Activated gamma-delta T cell treated with Interleukin-2 at 50 U/mL for 16 hours (primary cell): Measurements from ENCODE around the gene ANKS1B.
"Not testable (repeated sequence)": the region's sequence is repeated elsewhere in the genome, so short reads cannot be mapped to it uniquely, and the experiment has no call there.

Source experiments
- DNase-seq: peaks from one replicate; pipeline ENCODE4 v3.0.0-alpha.2; 2020

ANKS1B gene

GRCh38 chr12:99984271-99985128, at the start of gene ANKS1B:
Gene ANKS1B (minus strand): TSS chr12:99984936. CDS start chr12:99984237, 699 bp downstream.
- no peak for DNase-seq

- no peak for DNase-seq
Observed at GRCh38 chr12:100031836-100032235, 47.1 kb upstream of the ANKS1B start.

DNA sequence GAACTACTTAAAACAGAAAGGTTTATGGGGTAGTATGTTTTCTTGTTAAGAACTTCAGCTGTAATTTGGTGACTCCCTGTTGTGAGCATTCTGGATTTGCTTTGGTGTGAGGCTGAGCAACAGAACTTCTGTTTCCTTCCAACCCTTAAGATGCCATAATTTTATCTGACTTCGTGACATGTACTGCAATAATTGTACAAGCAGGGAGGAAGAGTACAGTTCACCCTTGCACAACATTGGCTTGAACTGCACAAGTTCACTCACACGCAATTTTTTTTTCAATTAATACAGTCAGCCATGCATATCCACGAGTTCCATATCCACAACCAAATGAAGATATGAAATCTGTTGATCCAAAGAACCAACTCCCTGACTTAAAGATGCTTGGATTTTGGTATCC, 42.9 kb upstream of the ANKS1B start:
- DNase-seq: no peak

DNA sequence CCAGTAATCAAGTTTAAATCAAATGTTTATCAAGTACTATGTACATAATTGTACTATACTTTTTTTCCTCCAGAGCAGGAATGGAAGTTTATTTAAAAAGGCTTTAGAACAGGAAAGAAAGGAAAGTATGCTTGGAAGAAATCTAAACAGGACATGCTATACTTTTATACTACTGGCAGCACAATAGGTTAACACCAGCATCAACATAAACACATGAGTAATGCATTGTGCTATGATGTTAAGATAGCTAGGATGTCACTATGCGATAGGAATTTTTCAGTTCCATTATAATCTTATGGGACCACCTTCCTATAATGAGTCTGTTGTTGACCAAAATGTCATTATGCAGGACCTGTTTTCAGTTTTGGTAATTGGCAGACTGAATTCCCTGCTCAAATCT, 41.5 kb upstream of the ANKS1B start:
- DNase-seq: no peak

GRCh38 chr12:100024974-100025555, 40.3 kb upstream of the ANKS1B start:
- no peak for DNase-seq

DNA sequence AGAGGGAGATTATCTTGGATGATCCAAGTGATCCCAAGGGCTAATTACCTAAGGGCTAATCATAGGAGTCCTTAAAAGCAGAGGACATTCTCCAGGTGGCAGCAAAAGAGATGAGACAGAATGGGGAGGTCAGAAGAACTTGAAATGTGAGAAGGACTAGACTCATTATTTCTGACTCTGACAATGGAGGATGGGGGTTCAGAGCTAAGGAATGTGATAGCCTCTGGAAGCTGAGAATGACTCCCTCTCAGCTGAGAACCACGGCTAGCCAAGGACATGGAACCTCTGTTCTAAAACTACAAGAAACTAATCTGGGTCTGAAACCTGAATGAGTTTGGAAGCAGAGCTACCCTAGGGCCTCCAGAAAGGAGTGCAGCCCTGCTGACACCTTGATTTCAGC, 35.6 kb upstream of the ANKS1B start:
- no peak for DNase-seq

DNA sequence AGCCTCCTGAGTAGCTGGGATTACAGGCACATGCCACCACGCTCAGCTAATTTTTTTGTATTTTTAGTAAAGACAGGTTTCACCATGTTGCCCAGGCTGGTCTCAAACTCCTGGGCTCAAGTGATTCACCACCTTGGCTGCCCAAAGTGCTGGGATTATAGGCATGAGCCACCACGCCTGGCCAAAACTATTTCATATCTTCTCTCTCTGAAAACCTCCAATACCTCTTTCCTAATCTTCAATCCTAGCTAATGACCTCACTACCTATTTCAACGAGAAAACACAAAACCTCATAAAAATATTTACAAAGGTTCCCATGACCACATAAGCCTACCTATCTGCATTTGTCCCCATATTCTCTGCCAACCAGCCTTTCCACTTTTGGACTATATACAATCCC, 32.3 kb upstream of the ANKS1B start:
- no peak for DNase-seq

DNA sequence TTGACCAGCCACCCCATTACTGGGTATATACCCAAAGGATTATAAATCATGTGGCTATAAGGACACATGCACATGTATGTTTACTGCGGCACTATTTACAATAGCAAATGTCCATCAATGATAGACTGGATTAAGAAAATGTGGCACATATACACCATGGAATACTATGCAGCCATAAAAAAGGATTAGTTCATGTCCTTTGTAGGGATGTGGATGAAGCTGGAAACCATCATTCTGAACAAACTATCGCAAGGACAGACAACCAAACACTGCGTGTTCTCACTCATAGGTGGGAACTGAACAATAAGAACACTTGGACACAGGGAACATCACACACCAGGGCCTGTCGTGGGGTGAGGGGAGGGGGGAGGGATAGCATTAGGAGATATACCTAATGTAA, 31.6 kb upstream of the ANKS1B start:
- not testable (repeated sequence) for DNase-seq

DNA sequence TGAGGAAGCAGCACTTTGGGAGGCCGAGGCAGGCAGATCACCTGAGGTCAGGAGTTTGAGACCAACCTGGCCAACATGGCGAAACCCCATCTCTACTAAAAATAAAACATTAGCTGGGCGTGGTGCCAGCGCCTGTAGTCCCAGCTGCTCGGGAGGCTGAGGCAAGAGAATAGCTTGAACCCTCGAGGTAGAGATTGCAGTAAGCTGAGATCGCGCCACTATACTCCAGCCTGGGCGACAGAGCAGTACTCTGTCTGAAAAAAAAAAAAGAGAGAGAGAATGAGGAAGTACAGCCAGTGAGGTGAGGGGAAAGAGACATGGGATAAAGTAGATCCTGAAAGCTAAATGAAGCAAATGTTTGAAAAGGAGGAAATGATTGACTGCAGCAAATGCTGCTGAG, 21.1 kb upstream of the ANKS1B start:
- DNase-seq: not testable (repeated sequence)

DNA sequence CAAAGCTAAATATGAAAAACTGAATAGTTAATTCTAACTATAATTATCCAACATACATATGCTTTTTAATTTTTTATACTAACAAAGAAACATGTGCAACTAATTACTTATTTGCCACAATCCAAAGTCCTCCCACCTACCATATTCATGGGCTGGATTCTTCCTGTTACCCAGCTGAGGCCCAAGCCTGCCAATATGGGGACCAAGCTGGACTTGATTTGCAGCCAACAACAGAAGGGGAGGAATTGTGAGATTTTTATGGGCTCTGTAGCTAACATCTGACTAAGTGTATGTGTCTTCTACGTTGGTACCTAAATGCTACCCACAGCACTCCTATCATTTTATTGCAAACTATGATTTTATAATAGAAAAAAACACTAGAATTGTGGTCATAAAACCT, 13.1 kb upstream of the ANKS1B start:
- DNase-seq: no peak

GRCh38 chr12:99996095-99996494, 11.4 kb upstream of the ANKS1B start:
- no peak for DNase-seq

DNA sequence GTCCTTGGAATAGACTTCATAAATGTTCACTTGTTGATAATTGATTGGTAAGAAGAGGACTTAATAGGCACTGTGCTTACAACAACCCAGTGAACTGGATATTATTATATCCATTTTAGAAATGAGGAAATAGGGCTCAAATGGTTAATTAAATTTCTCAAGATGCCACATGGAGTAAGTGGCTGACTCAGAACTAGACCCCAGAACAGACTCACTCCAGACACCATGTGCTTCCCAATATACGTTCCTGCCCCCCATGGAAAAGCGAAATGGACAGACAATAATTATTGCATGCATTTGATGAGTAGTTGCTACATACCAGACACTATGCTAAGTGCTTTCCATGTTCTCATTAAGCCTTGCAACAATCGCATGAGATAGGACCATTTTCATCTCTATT, 895 bp upstream of the ANKS1B start:
- no peak for DNase-seq

- DNase-seq: no peak
Observed at GRCh38 chr12:99985129-99985570, 414 bp upstream of the ANKS1B start.

GRCh38 chr12:99983456-99984258, 1.1 kb downstream of the ANKS1B start:
- no peak for DNase-seq

- no peak for DNase-seq
Observed at GRCh38 chr12:99981639-99982190, 3.0 kb downstream of the ANKS1B start.

- DNase-seq: no peak
Observed at GRCh38 chr12:99979471-99979870, 5.3 kb downstream of the ANKS1B start.

DNA sequence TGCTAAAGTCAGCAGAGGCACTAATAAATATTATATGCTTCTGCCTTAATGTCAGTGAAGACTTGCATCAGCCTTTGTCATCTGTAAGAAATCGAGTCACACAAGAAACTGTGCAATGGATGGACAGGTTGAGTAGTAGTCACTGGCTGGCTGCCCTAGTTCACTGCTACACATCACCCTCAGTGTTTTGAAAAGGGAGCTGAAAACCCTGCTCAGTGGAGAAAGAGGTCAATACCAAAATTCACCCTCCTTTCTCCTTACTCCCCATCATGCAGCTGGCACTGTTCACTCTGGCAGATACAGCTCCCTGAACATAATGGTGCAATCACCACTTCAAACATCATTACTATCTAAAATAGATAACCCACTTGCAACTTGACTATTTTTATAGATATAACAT, 6.6 kb downstream of the ANKS1B start:
- no peak for DNase-seq

DNA sequence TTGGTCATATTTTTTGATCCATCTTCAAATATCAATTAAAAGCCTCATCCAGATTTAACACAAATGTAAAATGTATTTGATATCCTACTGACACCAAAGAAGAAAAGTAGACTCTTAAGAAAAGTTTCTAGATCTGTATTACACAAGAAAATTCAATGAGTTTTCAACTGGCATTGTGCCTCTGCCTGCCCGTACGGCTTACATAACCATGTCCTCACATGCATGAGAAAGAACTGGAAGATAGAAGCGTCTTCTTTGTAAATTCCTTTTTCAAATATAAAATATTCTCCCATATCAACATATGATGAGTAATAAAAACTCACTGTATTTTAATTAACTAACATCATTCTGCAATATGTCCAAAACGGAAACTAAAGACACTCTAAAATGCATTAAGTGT, 7.2 kb downstream of the ANKS1B start:
- no peak for DNase-seq

DNA sequence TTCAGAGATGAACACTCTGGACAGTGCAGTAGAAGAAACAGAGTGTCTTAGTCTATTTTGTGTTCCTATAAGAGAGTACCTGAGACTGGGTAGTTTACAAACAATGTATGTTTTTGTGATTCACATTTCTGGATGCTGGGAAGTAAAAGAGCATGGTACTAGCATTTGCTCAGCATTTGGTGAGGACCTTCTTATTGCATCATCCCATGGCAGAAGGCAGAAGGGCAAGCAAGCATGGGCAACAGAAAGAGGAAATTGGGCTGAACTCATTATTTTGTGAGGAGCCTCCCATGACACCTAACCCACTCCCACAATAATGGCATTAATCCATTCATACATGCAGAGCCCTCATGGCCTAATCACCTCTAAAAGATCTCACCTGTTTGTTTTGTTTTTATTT, 8.0 kb downstream of the ANKS1B start:
- no peak for DNase-seq

DNA sequence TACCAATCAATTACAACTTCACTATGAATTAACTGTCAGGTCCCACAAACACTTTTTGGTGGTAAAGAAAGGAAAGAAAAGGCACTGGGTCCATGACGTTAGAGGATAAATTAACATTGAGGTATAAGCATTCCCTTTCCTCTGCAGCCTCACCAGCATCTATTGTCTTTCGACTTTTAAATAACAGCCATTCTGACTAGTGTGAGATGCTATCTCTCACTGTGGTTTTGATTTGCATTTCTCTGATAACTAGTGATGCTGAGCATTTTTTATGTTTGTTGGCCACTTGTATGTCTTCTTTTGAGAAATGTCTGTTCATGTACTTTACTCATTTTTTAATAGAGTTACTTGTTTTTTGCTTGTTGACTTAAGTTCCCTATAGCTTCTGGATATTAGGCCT, 9.4 kb downstream of the ANKS1B start:
- DNase-seq: no peak

- DNase-seq: no peak
Observed at GRCh38 chr12:99974146-99974545, 10.6 kb downstream of the ANKS1B start.

DNA sequence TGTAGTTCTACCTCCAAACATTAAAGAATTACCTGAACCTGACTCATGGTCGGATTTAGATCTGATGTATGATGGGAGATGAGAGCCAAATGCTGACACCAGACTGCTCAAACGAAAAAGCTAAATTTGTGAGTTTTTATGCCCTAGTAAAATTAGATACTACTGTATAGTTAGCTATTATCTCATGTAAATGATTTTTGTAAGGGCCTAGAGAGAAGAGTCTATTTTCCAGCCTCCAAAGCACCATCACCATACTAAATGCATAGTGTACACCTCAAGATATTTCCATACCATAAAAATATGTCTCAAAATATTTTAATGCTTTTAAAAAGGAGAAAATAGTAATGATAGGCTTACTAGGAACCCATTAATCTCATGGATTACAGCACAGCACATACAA, 18.3 kb downstream of the ANKS1B start:
- DNase-seq: no peak

DNA sequence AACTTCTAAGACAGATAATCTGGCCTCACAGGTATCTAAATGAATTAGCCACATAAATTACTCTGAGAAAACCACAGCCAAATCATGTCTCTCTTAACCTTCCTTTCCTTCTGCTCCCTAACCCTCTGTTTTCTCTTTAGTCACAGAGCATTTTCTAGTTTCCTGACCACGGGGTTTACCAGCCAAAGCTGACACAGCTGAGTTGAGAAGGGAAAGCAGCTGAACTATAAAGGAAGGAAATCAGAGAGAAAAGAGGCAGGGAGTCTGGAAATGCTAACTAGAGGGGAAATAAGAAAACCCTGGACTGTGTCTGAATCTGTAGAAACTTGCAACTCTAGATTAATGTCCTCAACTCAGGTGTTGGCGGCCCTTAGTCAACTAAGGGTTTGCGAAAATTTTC, 24.4 kb downstream of the ANKS1B start:
- DNase-seq: no peak
